Measurements from ENCODE around the gene FTO.

The FTO gene

GRCh38 chr16:53785916-53786315, 82.0 kb downstream of the FTO start:
- no peak for DNase-seq

- no peak for DNase-seq
Measured at GRCh38 chr16:53787423-53787822, 83.5 kb downstream of the FTO start.

- DNase-seq: no peak
Measured at GRCh38 chr16:53789137-53789536, 85.2 kb downstream of the FTO start.

GRCh38 chr16:53792161-53792951, 88.4 kb downstream of the FTO start:
- DNase-seq: no peak

GRCh38 chr16:53803451-53803850, 99.5 kb downstream of the FTO start:
- DNase-seq: no peak

GRCh38 chr16:53803998-53804397, 100.0 kb downstream of the FTO start:
- DNase-seq: no peak

GRCh38 chr16:53804467-53804866, 100.5 kb downstream of the FTO start:
- no peak for DNase-seq

GRCh38 chr16:53805113-53805512, 101.2 kb downstream of the FTO start:
- DNase-seq: no peak

- no peak for DNase-seq
Measured at GRCh38 chr16:53805752-53806151, 101.8 kb downstream of the FTO start.

- no peak for DNase-seq
Measured at GRCh38 chr16:53809088-53809932, 105.4 kb downstream of the FTO start.

GRCh38 chr16:53812914-53813313, 109.0 kb downstream of the FTO start:
- DNase-seq: no peak

GRCh38 chr16:53814801-53815200, 110.8 kb downstream of the FTO start:
- no peak for DNase-seq

GRCh38 chr16:53816211-53816836, 112.4 kb downstream of the FTO start:
- DNase-seq: no peak

- no peak for DNase-seq
Measured at GRCh38 chr16:53817117-53817755, 113.3 kb downstream of the FTO start.

GRCh38 chr16:53817812-53818550, 114.0 kb downstream of the FTO start:
- no peak for DNase-seq

GRCh38 chr16:53821487-53821886, 117.5 kb downstream of the FTO start:
- no peak for DNase-seq

GRCh38 chr16:53821957-53822625, 118.1 kb downstream of the FTO start:
- DNase-seq: no peak

GRCh38 chr16:53822936-53823529, 119.1 kb downstream of the FTO start:
- DNase-seq: no peak

GRCh38 chr16:53826658-53827057, 122.7 kb downstream of the FTO start:
- DNase-seq: no peak

GRCh38 chr16:53827741-53828140, 123.8 kb downstream of the FTO start:
- no peak for DNase-seq

GRCh38 chr16:53829186-53829747, 125.3 kb downstream of the FTO start:
- DNase-seq: no peak

Measured in NCI-H1436 (cell line).